ENCODE results near the gene PREPL. TPM values are rescaled to one million over a fixed set of nuclear protein-coding genes. Genes with fewer than 3 reads are reported as not detected.

PREPL gene
- total RNA-seq, 1 donor from 2014 or later: 52.8 TPM

GRCh38 chr2:44285174-44285573 lies 76.1 kb downstream of the PREPL start:
- Mint-ChIP-seq H3K36me3 (ENCODE audit: unreplicated experiment) (no peaks in the 10 kb centered on the region), H3K27me3 (ENCODE audit: unreplicated experiment) (no peaks in the 10 kb centered on the region), H3K4me1 (ENCODE audit: unreplicated experiment) (peaks cover 4% of the 10 kb centered on the region), H3K4me3 (ENCODE audit: unreplicated experiment) (no peak overlapping the region), H3K9me3 (ENCODE audit: unreplicated experiment) (no peaks in the 10 kb centered on the region), H3K27ac (ENCODE audit: unreplicated experiment) (no peak overlapping the region)
- no peak for DNase-seq (ENCODE audit: extremely low spot score, unreplicated experiment)
- no peak for TF ChIP-seq CTCF (IDR thresholded peaks at IDR 0.05)

GRCh38 chr2:44283116-44283666 lies 78.1 kb downstream of the PREPL start:
- Mint-ChIP-seq H3K27me3 (ENCODE audit: unreplicated experiment) (no peaks in the 10 kb centered on the region), H3K9me3 (ENCODE audit: unreplicated experiment) (no peaks in the 10 kb centered on the region), H3K4me1 (ENCODE audit: unreplicated experiment) (no peaks in the 10 kb centered on the region), H3K4me3 (ENCODE audit: unreplicated experiment) (no peak overlapping the region), H3K36me3 (ENCODE audit: unreplicated experiment) (no peaks in the 10 kb centered on the region), H3K27ac (ENCODE audit: unreplicated experiment) (no peak overlapping the region)
- no peak for DNase-seq (ENCODE audit: extremely low spot score, unreplicated experiment)
- no peak for TF ChIP-seq CTCF (IDR thresholded peaks at IDR 0.05)

- no peak for TF ChIP-seq CTCF (IDR thresholded peaks at IDR 0.05)
- Mint-ChIP-seq H3K4me3 (ENCODE audit: unreplicated experiment) (no peak overlapping the region), H3K4me1 (ENCODE audit: unreplicated experiment) (peaks cover 6% of the 10 kb centered on the region), H3K27me3 (ENCODE audit: unreplicated experiment) (no peaks in the 10 kb centered on the region), H3K27ac (ENCODE audit: unreplicated experiment) (no peak overlapping the region), H3K9me3 (ENCODE audit: unreplicated experiment) (no peaks in the 10 kb centered on the region), H3K36me3 (ENCODE audit: unreplicated experiment) (no peaks in the 10 kb centered on the region)
- DNase-seq (ENCODE audit: extremely low spot score, unreplicated experiment): no peak
Observed at GRCh38 chr2:44280869-44281268, 80.4 kb downstream of the PREPL start.

GRCh38 chr2:44277541-44277940 lies 83.8 kb downstream of the PREPL start:
- no peak overlapping the region for H3K4me3 Mint-ChIP-seq (ENCODE audit: unreplicated experiment)
- H3K27me3 Mint-ChIP-seq (ENCODE audit: unreplicated experiment): no peaks in the 10 kb centered on the region
- no peak overlapping the region for H3K27ac Mint-ChIP-seq (ENCODE audit: unreplicated experiment)
- DNase-seq (ENCODE audit: extremely low spot score, unreplicated experiment): no peak
- peaks cover 8% of the 10 kb centered on the region for H3K4me1 Mint-ChIP-seq (ENCODE audit: unreplicated experiment)
- H3K9me3 Mint-ChIP-seq (ENCODE audit: unreplicated experiment): no peaks in the 10 kb centered on the region
- TF ChIP-seq CTCF (IDR thresholded peaks at IDR 0.05): no peak
- no peaks in the 10 kb centered on the region for H3K36me3 Mint-ChIP-seq (ENCODE audit: unreplicated experiment)

GRCh38 chr2:44275927-44276303 lies 85.4 kb downstream of the PREPL start:
- Mint-ChIP-seq H3K36me3 (ENCODE audit: unreplicated experiment) (no peaks in the 10 kb centered on the region), H3K9me3 (ENCODE audit: unreplicated experiment) (no peaks in the 10 kb centered on the region), H3K27ac (ENCODE audit: unreplicated experiment) (no peak overlapping the region), H3K4me1 (ENCODE audit: unreplicated experiment) (peaks cover 8% of the 10 kb centered on the region), H3K4me3 (ENCODE audit: unreplicated experiment) (no peak overlapping the region), H3K27me3 (ENCODE audit: unreplicated experiment) (no peaks in the 10 kb centered on the region)
- no peak for TF ChIP-seq CTCF (IDR thresholded peaks at IDR 0.05)
- DNase-seq (ENCODE audit: extremely low spot score, unreplicated experiment): no peak
